SK-N-MC (cell line): ENCODE data around the gene LCE2B.

Experiments
- EZH2 ChIP-seq: fragments of 200-600 bp; sonication (generic); IDR thresholded peaks from one replicate; pipeline ENCODE4 v1.6.1; 2017; ENCODE audit warnings: antibody characterized with exemption
- FOXP2 ChIP-seq: optimal IDR thresholded peaks from 2 replicates; pipeline ENCODE3; 2011; ENCODE audit warnings: mild to moderate bottlenecking, moderate library complexity; ENCODE audit not compliant: insufficient read depth; ENCODE audit errors: extremely low read length, control extremely low read depth
- POLR2AphosphoS5 ChIP-seq: IDR thresholded peaks from 2 replicates; pipeline ENCODE4 v1.6.1; 2012; ENCODE audit warnings: mild to moderate bottlenecking, low read depth, low read length, borderline replicate concordance

GRCh38 chr1:152657677-152658076, 28.2 kb upstream of the LCE2B start:
- TF ChIP-seq EZH2: no peak
- no peak for TF ChIP-seq POLR2AphosphoS5
- TF ChIP-seq FOXP2: no peak
